Peyer's patch (tissue), 4 donors: ENCODE data around the gene IRX1. TPM values are rescaled to one million over a fixed set of nuclear protein-coding genes. Genes with fewer than 3 reads are reported as not detected.

Experiments
- DNase-seq, 3 donors: peaks; one replicate each; pipeline ENCODE4 v3.0.0-alpha.2; 2017 to 2019
- H3K27ac ChIP-seq, 4 donors: fragments of 200-600 bp; sonication (generic); one replicate each; pipeline ENCODE4 v1.5.1; 2016 to 2019
- H3K27me3 ChIP-seq, 2 donors: fragments of 200-600 bp; sonication (generic); one replicate each; pipeline ENCODE4 v1.5.1; 2019
- H3K36me3 ChIP-seq, 3 donors: fragments of 200-600 bp; sonication (generic); one replicate each; pipeline ENCODE4 v1.5.1; 2016 to 2019
- H3K4me1 ChIP-seq, 4 donors: fragments of 200-600 bp; sonication (generic); one replicate each; pipeline ENCODE4 v1.5.1; 2016 to 2019
- H3K4me3 ChIP-seq, 4 donors: fragments of 200-600 bp; sonication (generic); 1 replicate in 3 of 4; 2 replicates in 1 of 4; pipeline ENCODE4 v1.5.1; 2016 to 2019; ENCODE audit warnings: mild to moderate bottlenecking in 1 of 4
- H3K9me3 ChIP-seq, 4 donors: fragments of 200-600 bp; sonication (generic); one replicate each; pipeline ENCODE4 v1.5.1; 2016 to 2019; ENCODE audit warnings: mild to moderate bottlenecking in 1 of 4
- CTCF ChIP-seq, 6 experiments: fragments of 450-650 bp in 4 of 6; fragments of 200-600 bp in 2 of 6; sonication (generic) in 1 of 6; IDR thresholded peaks; one replicate each; pipeline ENCODE4 v1.5.1; 2017 to 2019; ENCODE audit warnings: antibody characterized with exemption in 6 of 6, mild to moderate bottlenecking in 3 of 6, moderate library complexity in 1 of 6
- POLR2A ChIP-seq, 2 donors: fragments of 450-650 bp; IDR thresholded peaks; one replicate each; pipeline ENCODE4 v1.5.1; 2017; ENCODE audit warnings: antibody characterized with exemption in 2 of 2, mild to moderate bottlenecking in 2 of 2, moderate library complexity in 2 of 2
- total RNA-seq, 4 donors: library from RNA; depleted of rRNA; stranded (reverse); fragments of >200 nt; gene quantifications; one replicate each; pipeline ENCODE4 v1.1.0, GENCODE V29; 2016

The IRX1 gene
- total RNA-seq, 4 donors from 2014 or later: not detected

- DNase-seq: peak in 1 of 3 donors; percentile 28
- H3K4me1 ChIP-seq: peaks cover 0 to 23% (median 0%) of the 10 kb centered on the region in 4 donors
- no peaks in the 10 kb centered on the region for H3K36me3 ChIP-seq
- no peaks in the 10 kb centered on the region for H3K9me3 ChIP-seq
- TF ChIP-seq CTCF (IDR thresholded peaks at IDR 0.05): no peak
- TF ChIP-seq POLR2A (IDR thresholded peaks at IDR 0.05): no peak
- H3K4me3 ChIP-seq: no peak overlapping the region
- no peak overlapping the region for H3K27ac ChIP-seq
- peaks cover 0 to 47% of the 10 kb centered on the region in 2 donors for H3K27me3 ChIP-seq
These were observed 3.8 kb downstream of the IRX1 start for GRCh38 chr5:3599226-3600105.

GRCh38 chr5:3600106-3601060, 4.8 kb downstream of the IRX1 start:
- peaks cover 0 to 38% of the 10 kb centered on the region in 2 donors for H3K27me3 ChIP-seq
- H3K4me1 ChIP-seq: peaks cover 0 to 14% (median 0%) of the 10 kb centered on the region in 4 donors
- peak in 1 of 3 donors; percentile 35 for DNase-seq
- no peak overlapping the region for H3K27ac ChIP-seq
- peak overlapping the region in 1 of 4 donors; percentile 6 for H3K4me3 ChIP-seq
- H3K9me3 ChIP-seq: no peaks in the 10 kb centered on the region
- H3K36me3 ChIP-seq: no peaks in the 10 kb centered on the region
- no peak for TF ChIP-seq POLR2A (IDR thresholded peaks at IDR 0.05)
- no peak for TF ChIP-seq CTCF (IDR thresholded peaks at IDR 0.05)

- no peaks in the 10 kb centered on the region for H3K9me3 ChIP-seq
- peak in 1 of 3 donors; percentile 26 for DNase-seq
- TF ChIP-seq POLR2A (IDR thresholded peaks at IDR 0.05) (no peak), CTCF (IDR thresholded peaks at IDR 0.05) (no peak)
- H3K36me3 ChIP-seq: no peaks in the 10 kb centered on the region
- H3K27me3 ChIP-seq: peaks cover 0 to 40% of the 10 kb centered on the region in 2 donors
- peaks cover 0 to 14% (median 0%) of the 10 kb centered on the region in 4 donors for H3K4me1 ChIP-seq
- H3K4me3 ChIP-seq: no peak overlapping the region
- H3K27ac ChIP-seq: no peak overlapping the region
These were observed 5.6 kb downstream of the IRX1 start for GRCh38 chr5:3601061-3601710.

GRCh38 chr5:3601911-3602782, 6.5 kb downstream of the IRX1 start:
- peaks cover 0 to 33% of the 10 kb centered on the region in 2 donors for H3K27me3 ChIP-seq
- H3K27ac ChIP-seq: no peak overlapping the region
- no peaks in the 10 kb centered on the region for H3K9me3 ChIP-seq
- DNase-seq: peak in 1 of 3 donors; percentile 40
- TF ChIP-seq POLR2A (IDR thresholded peaks at IDR 0.05): no peak
- no peak for TF ChIP-seq CTCF (IDR thresholded peaks at IDR 0.05)
- H3K36me3 ChIP-seq: no peaks in the 10 kb centered on the region
- H3K4me3 ChIP-seq: peak overlapping the region in 1 of 4 donors; percentile 17
- H3K4me1 ChIP-seq: peaks cover 0 to 14% (median 0%) of the 10 kb centered on the region in 4 donors
